NCI-H1092 (cell line): ENCODE measurements around the gene GRK4.
"Not testable (repeated sequence)": the region's sequence is repeated elsewhere in the genome, so short reads cannot be mapped to it uniquely, and the experiment has no call there.

Experiments used
- DNase-seq: peaks from one replicate; lab custom pipeline; 2025; lab: John Stamatoyannopoulos, UW

Gene GRK4

GRCh38 chr4:3041192-3042142 lies 78.1 kb downstream of the GRK4 start:
- DNase-seq = peak; percentile 31

GRCh38 chr4:3042226-3042625 lies 78.9 kb downstream of the GRK4 start:
- DNase-seq = no peak

- DNase-seq = no peak
These were observed 80.1 kb downstream of the GRK4 start for GRCh38 chr4:3043282-3044020.

- DNase-seq = no peak
These were observed 81.8 kb downstream of the GRK4 start for GRCh38 chr4:3044870-3045819.

- DNase-seq = no peak
These were observed 82.8 kb downstream of the GRK4 start for GRCh38 chr4:3046162-3046561.

DNA sequence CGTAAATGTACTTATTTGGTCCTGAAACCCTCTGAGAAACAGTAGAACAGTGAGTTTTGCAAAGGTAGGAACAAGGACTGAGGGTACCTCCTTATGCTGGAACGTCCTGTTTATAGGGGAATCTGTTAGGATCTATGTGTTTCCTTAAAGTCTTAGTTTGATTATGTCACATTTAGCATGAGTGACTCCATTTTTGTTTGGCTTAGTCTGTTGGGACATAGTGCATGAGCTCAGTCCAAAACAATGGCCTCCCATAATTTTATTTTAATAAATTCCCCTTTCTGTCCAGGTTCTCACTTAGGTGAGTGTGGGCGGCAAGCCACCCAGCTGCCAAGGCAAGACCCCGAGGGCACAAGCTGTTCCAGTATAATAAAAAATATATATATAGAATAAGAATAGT lies 83.3 kb downstream of the GRK4 start:
- no peak for DNase-seq

- peak; percentile 55 for DNase-seq
These were observed 84.3 kb downstream of the GRK4 start for GRCh38 chr4:3047464-3048286.

- DNase-seq = not testable (repeated sequence)
These were observed 87.9 kb downstream of the GRK4 start for GRCh38 chr4:3051141-3051897.

DNA sequence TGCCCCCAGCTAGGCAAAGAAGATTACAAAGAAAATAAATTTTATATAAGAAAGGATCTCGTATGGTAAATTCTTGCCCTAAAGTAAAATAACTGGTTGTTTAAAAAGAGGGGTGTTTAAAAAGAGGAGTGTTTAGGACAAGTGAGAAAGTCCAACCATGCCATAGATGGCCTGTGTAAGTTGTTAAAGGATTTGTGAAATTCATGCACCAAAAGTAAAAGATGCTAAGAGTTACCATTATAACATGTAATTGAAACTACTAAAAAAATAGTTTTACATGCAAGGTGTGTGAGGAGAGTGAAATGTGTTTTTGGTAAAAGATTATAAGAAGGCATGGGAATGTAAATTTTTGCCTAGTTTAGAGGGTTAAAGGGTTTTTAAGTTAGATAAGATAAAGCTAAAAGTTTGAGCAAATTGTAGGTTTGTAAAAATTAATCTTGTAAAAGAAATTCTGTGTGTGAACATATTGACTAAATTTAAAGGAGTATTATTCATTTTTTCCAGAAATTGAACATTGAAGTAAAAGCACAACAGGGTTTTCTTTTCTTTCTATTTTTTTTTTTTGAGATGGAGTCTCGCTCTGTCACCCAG lies 90.9 kb downstream of the GRK4 start:
- no peak for DNase-seq

GRCh38 chr4:3059943-3060342 lies 96.6 kb downstream of the GRK4 start:
- no peak for DNase-seq

GRCh38 chr4:3060946-3061345 lies 97.6 kb downstream of the GRK4 start:
- DNase-seq = no peak

DNA sequence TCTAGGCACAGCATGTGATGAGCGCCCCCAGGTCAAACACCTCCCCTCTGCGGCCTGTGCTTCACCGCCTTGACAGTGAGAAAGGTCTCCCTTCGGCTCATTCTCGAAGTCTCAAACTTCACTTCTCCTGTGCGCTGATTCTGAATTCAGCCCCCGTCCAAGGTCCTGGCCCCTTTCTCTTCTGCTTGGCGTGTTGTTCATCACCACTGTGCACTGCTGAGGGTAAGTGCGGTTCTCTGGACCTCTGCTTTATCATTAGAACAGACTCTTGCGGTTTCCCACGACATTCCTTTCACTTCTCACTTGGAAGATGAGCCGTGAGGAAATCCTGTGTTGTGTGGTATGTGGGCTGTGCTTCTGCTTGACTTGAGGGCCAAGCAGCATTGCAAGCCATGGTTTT lies 99.1 kb downstream of the GRK4 start:
- no peak for DNase-seq

GRCh38 chr4:3065551-3065950 lies 102.2 kb downstream of the GRK4 start:
- DNase-seq = no peak

GRCh38 chr4:3066836-3067400 lies 103.5 kb downstream of the GRK4 start:
- no peak for DNase-seq

DNA sequence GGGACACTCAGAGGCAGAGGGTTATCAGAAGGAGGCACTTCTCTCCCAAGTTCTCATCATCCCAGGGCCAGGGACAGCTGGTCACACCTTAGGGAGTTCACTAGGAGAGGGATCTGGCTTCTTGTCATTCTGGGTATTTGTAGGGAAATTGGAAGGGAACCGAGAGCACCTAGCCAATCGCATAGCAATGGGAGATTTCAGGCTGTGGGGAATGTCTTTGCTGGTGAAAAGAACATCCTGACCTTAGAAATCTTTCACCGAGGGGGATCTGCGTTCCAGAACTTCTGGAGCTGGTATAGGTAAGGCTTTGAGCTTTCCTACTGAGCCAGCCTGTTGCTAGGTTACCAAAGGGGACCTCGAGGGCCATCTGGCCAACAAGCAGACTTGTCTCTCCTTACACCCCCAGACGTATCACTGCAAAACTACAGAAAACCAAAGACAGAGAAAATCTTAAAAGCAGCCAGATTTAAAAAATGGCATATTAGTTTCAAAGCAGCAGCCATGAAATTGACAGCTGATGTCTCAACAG lies 104.2 kb downstream of the GRK4 start:
- DNase-seq = no peak

DNA sequence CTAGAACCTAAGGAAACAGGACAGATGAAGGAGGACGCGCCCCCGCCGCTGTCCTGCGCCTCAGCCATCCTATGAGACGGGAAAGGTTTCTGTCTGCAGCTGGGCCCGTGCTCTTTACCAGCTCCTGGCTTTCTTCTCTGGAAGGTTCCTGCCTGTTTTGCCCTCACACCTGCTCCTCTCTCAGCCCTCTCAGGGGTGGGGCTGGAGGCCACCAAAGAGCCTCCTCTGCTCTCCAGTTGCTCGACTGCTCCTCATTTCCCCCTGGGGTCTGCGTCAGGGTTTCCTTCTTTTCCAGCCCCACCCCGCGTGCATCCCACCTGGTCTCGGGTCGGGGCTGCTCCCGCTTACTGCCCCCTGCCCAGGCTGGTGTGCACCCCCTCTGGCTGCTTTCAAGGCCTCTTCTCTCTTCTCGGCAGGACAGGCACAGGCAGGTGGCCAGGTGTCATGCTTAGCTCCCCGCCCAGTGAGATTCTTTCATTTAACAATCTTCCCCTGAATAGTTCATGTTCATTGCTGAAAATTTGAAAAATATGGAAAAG lies 106.4 kb downstream of the GRK4 start:
- no peak for DNase-seq

DNA sequence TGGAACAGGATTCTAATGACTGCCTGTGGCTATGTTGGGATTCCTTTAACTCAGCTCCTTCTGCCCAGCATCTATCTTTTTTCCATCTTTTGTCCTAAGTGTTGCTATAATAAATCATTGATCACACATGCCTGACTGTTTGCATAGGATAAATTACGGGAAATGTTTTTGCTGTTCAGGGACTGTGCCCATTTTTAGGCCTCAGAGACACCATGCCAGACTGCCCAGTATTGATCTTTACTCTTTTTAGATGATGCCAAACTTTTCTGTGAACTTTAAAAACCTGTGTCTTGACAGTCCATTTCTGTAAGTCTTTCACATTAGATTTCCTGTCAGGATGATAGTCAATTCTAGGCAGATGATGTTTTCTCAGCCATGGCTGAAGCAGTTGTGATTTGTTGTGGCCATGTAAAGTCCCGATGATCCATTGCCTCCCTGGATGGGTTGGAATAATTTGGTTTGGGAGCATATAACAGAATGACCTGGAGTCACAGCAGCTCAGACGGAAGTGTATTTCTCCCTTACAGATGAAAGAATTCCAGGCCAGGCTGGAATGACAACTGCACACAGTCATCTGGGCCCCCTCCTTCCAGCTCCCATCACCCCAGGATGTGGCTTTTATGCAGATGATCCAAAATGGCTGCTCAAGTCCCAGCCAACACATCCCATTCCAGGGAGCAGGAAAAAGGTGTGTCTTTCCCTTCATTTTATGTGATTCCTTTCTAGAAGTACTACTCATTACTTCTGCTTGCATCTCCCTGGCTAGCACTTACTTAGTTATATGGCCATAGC lies 107.5 kb downstream of the GRK4 start:
- no peak for DNase-seq

DNA sequence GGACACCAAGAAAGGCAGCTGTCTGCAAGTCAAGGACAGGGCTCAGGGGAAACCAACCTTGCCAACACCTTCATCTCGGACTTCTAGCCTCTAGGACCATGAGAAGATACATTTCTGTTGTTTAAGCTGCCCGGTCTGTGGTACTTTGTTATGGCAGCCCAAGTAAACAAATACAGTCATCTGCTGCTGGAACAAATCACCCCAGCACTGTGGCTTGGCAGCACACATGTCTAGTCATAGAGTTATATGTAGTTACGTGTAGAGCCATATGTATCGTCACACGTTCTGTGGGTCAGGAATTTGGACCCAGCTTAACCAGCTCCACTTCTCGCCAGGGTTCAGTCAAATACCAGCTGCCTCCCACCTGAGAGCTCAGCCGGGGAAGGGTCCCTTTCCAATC lies 108.4 kb downstream of the GRK4 start:
- DNase-seq = no peak
